Progenitor cell of endocrine pancreas (in vitro differentiated cells): Measurements from ENCODE around the gene FBXO42. TPM values are rescaled to one million over a fixed set of nuclear protein-coding genes. Genes with fewer than 3 reads are reported as not detected.
A peak's percentile ranks its signal among the peaks of the same experiment; 100 is the strongest.

Experiments
- DNase-seq: peaks from one replicate; pipeline ENCODE4 v3.0.0; 2021; ENCODE audit warnings: low spot score; ENCODE audit not compliant: unreplicated experiment
- H3K27ac Mint-ChIP-seq: 2 replicates; pipeline ENCODE4 v1.8.0; 2021; ENCODE audit warnings: mild to moderate bottlenecking, moderate library complexity, mixed read lengths
- H3K27me3 Mint-ChIP-seq: 2 replicates; pipeline ENCODE4 v1.8.0; 2021; ENCODE audit warnings: mixed read lengths
- H3K36me3 Mint-ChIP-seq: 2 replicates; pipeline ENCODE4 v1.8.0; 2022; ENCODE audit warnings: mixed read lengths; ENCODE audit not compliant: insufficient read depth
- H3K4me1 Mint-ChIP-seq: 2 replicates; pipeline ENCODE4 v1.8.0; 2021; ENCODE audit warnings: low read depth, mixed read lengths
- H3K4me3 Mint-ChIP-seq: 2 replicates; pipeline ENCODE4 v1.8.0; 2021; ENCODE audit warnings: low read depth, mild to moderate bottlenecking, moderate library complexity, mixed read lengths
- H3K9me3 Mint-ChIP-seq: 2 replicates; pipeline ENCODE4 v1.8.0; 2021; ENCODE audit warnings: low read depth, mixed read lengths
- CTCF ChIP-seq: fragments of 200-600 bp; sonication (generic); IDR thresholded peaks from one replicate; pipeline ENCODE4 v1.5.0; 2021; ENCODE audit warnings: antibody characterized with exemption, mild to moderate bottlenecking; ENCODE audit not compliant: unreplicated experiment
- long read RNA-seq: library from polyadenylated mRNA; unstranded; transcript quantifications from one replicate; pipeline ENCODE4 v2.0.0, GENCODE V29; 2020
- total RNA-seq: library from RNA; stranded (reverse); gene quantifications from 2 replicates; pipeline ENCODE4 v1.2.1, GENCODE V29; 2021

FBXO42 gene
- total RNA-seq, result 26.8 and 30.5 TPM in 2 replicates
- long read RNA-seq, full-length matches to known transcripts, result 47 of 113 reads
- long read RNA-seq, partial matches to known transcripts, result 8 of 113 reads
- long read RNA-seq, other reads (novel, unspliced or antisense), result 58 of 113 reads

DNA sequence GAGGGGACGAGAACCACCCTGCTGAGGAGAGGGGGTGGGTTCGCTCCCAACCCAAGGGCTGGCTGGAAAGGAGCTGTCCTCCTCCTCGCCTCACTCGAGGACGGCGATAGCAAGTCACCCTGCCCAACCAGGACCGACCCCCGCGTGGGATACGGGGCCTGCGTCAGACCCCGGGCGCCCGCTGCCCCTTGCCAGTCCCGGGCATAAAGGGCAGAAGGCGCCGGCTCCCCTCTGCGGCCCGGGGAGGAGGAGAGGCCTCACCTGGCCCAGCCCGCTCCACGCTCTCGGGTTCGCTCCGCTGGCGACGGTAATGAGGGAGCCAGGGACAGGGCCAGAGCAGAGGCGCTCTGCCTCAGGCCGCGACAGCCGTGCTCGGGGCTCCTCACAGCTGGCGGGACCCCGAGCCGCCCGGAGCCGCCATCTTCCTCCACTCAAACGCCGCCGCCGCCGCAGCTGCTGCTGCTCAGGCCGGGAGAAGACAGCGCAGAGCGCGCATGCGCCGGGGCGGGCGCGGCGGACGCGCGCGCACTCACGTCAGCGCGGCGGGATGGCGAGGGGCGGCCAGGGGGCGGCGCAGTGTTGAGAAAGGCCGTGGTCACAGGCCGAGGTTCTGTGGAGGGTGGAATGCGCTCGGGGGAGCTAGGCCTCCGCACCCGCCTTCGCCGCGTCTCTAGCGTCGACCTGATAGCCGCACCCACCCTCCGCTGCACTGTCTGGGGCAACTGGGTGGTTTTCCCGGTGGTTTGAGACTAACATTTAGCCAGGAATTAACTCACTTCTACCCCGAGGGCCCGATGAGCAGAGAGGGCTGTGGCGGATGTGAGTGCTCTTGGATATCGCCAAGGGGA is at the start of gene FBXO42:
TSS of gene FBXO42 (minus strand) at position 487 of the 848 bp plus-strand sequence. CDS start 37,062 bp downstream, outside the sequence.
- no peaks in the 10 kb centered on the region for H3K36me3 Mint-ChIP-seq
- H3K4me1 Mint-ChIP-seq, result peaks cover 12% of the 10 kb centered on the region
- peak; percentile 63 for TF ChIP-seq CTCF
- H3K9me3 Mint-ChIP-seq, result no peaks in the 10 kb centered on the region
- no peaks in the 10 kb centered on the region for H3K27me3 Mint-ChIP-seq
- H3K4me3 Mint-ChIP-seq, result peak within 1 kb of the TSS; percentile 96
- DNase-seq, result peak; percentile 93
- peak within 1 kb of the TSS; percentile 95 for H3K27ac Mint-ChIP-seq

GRCh38 chr1:16398371-16398953 is 46.2 kb upstream of the FBXO42 start:
- no peak overlapping the region for H3K4me3 Mint-ChIP-seq
- no peak overlapping the region for H3K27ac Mint-ChIP-seq

DNA sequence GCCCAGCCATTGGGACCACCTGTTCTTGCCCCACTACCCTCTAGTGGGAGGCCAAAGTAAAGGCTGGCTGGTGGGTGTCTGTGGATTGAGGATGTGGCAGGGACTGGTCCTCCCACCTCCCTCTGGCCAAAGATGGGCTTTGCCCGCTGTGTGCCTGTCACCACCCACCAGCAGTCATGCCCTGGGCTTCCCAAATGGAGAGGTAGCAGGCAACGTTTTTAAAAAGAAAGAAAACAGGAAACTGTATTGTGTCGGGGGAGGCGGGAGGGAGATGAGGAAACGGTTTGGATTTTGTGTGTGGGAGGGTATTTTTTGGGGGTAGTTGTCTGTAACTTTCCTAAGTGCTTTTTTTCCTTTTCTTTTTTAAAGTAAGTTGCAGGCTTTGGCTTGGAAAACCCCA is 44.8 kb upstream of the FBXO42 start:
- Mint-ChIP-seq H3K27ac (no peak overlapping the region), H3K27me3 (no peaks in the 10 kb centered on the region), H3K9me3 (no peaks in the 10 kb centered on the region), H3K4me3 (no peak overlapping the region), H3K4me1 (peaks cover 4% of the 10 kb centered on the region), H3K36me3 (peaks cover 9% of the 10 kb centered on the region)
- DNase-seq, result no peak
- TF ChIP-seq CTCF, result no peak

More at GRCh38 chr1:16398371-16398953, 46.2 kb upstream of the FBXO42 start:
- TF ChIP-seq CTCF, result no peak
- Mint-ChIP-seq H3K27me3 (no peaks in the 10 kb centered on the region), H3K4me1 (no peaks in the 10 kb centered on the region), H3K9me3 (no peaks in the 10 kb centered on the region), H3K36me3 (peaks cover 7% of the 10 kb centered on the region)
- no peak for DNase-seq

DNA sequence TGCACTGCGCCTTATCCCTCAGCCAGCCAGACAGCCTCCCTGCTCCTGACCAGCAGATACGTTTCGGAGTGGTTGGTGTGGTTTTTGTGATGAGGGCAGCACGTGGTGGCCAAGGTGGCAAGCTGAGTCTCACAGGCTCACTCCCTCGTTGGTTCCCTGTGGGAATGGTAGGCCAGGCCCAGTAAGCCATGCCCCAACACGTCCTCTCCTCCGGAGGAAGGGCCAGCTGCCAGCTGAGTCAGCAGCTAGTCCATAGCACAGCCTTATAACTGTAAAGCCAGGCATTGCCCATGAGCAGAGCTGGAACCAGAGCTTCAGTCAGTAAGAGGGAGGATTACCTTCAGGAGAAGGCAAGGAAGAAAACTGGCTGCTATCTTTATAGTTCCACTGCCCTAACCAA is 44.3 kb upstream of the FBXO42 start:
- no peak for DNase-seq
- H3K4me1 Mint-ChIP-seq, result peaks cover 4% of the 10 kb centered on the region

More for the DNA sequence above, 44.3 kb upstream of the FBXO42 start:
- Mint-ChIP-seq H3K4me3 (no peak overlapping the region), H3K27me3 (no peaks in the 10 kb centered on the region), H3K9me3 (no peaks in the 10 kb centered on the region), H3K36me3 (peaks cover 9% of the 10 kb centered on the region), H3K27ac (peak overlapping the region; percentile 41)
- no peak for TF ChIP-seq CTCF
